ENCODE measurements around the gene SLC35E4.

GRCh38 chr22:30614879-30615278, 20.7 kb upstream of the SLC35E4 start:
- TF ChIP-seq CTCF (IDR thresholded peaks at IDR 0.05) (no peak), POLR2A (IDR thresholded peaks at IDR 0.05) (no peak)

Measured in right lobe of liver (tissue), 4 donors.